Epidermal melanocyte (primary cell): ENCODE measurements around the gene CSF2RB.

Experiments
- DNase-seq: peaks from one replicate; pipeline ENCODE4 v3.0.0; 2011; ENCODE audit warnings: low spot score; ENCODE audit not compliant: insufficient read length

The CSF2RB gene

GRCh38 chr22:36918586-36919284 lies 5.3 kb downstream of the CSF2RB start:
- no peak for DNase-seq

DNA sequence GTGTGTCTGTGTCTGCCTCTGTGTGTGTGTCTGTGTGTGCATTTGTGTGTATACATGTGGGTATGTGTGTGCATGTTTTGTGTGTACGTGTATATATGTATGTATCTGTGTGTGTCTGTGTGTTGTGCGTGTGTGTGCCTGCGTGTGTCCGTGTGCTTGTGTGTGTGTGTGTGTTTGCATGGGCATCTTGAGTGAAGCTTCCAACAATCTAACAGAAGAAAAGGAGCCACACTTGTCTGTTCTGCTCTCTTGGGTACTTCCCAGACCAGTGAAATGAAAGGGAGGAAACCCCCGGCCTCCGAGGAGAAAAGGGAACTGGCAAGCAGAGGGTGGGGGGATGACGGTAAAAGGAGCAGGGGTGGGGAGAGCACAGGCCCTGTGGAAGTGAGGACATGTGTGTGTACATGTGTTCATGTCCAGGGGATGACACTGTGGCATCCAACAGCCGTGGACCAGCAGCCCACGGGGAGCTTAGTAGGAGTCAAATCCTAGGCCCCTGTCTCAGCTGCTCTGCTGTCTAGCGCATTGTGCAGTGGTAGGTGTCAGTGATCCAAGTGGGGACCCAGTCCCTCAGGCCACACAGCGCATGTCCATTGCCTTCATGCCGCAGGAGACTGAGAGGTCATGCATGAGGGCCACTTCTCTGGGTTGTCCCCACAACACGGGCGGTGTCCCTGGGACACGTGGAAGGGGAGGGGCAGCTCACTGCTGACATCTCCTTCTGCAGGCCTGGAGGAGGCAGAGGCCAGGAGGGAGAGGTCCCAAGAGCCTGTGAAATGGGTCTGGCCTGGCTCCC lies 8.1 kb downstream of the CSF2RB start:
- DNase-seq = no peak

DNA sequence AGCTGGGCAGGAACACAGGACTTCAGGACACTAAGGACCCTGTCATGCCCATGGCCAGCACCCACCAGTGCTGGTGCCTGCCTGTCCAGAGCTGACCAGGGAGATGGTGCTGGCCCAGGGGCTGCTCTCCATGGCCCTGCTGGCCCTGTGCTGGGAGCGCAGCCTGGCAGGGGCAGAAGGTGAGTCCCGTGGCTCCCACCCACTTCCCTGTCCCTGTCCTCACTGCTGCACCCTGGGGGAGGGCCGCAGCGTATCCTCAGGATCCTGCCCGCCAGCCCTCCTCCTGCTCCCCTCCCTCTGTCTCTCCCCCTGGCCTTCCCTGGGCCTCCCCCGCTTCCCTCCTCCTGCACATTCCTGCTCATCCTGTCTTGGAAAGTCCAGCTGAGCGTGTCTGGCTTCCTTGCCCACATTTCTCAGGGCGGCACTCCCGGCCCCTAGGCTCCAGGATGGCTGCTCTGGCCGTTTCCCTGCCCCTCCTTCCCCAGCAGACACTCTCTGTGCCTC lies 8.7 kb downstream of the CSF2RB start:
- DNase-seq = no peak

- DNase-seq = no peak
Measured at GRCh38 chr22:36922711-36923110, 9.3 kb downstream of the CSF2RB start.

DNA sequence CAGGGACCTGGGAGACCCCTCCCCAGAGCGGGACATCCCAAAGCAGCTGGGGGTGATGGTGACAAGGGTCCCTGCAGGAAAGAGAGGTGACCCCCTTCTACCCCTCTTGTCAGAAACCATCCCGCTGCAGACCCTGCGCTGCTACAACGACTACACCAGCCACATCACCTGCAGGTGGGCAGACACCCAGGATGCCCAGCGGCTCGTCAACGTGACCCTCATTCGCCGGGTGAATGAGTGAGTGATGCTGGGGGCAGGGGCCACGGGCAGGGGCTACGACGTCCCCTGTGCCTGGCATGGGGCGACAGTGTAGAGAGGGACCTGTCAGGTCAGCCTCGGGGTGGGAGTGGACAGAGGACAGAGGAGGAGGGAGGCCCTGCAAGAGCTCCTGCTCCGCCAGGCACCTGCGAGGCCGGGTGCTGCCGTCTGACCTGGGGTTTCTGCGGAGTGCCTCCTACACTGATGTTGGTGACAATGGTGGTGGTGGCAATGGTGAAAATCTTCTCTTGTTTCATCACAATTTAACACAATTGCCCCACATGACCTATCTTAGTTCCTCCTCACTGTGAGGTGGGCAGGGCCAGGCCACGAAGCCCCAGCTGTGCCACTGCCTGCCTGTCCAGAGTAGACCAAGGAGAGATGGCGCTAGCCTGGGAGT lies 9.8 kb downstream of the CSF2RB start:
- no peak for DNase-seq

DNA sequence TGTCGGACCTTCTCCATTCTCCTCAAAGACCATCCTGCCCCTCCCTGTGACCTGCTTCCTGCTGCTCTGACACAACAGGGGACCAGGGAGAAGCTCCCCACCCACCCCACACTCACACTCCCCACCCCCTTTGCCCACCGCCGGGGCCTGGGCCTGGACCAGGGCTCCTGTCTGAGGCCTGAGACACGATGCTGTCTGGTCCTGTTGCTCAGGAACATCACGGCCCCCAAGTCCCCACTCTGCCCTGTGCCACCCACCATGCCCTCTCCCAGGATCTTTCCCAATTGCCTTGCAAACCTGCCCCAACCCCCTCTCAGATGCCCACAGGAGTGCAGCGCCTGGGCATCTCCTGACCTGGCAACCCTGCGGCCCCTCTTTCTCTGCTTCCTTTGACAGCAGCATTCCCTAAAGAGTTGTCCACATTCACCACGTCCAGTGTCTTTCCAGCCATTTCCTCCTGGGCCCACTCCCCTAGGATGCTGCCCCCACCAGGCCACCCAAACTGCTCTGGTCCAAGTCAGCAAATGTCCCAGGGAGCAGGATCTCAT lies 10.8 kb downstream of the CSF2RB start:
- no peak for DNase-seq

DNA sequence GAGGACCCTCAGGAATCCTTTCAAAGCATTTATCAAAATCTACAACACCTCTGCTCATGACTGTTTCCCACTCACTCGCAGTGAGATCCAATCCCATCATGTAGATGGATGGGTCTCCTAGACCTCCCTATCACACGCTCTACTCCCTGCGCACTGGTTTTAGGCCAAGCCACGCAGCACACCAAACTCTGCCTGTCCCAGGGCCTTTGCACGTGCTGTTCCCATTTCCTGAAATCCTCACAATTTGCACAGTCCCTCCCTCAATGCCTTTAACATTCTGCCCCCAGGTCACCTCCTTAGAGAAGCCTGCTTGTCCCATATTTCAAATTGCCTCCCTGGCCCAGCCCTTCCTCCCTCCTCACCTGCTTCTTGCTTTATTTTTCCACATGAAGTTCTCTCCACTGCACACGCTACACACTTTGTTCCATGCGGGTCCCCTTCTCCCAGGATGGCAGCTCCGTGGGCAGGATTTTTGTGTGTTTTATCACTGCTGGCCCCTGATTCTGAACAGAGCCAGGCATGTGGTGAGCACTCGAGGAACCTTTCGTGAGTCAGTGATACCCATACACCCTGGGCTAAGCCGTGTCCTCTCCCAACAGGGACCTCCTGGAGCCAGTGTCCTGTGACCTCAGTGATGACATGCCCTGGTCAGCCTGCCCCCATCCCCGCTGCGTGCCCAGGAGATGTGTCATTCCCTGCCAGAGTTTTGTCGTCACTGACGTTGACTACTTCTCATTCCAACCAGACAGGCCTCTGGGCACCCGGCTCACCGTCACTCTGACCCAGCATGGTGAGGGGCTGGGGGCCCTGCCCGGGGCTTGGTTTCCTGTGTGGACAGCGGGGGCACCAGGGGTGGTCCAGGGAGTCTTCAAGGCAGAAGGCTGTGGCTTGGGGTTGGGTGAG lies 12.2 kb downstream of the CSF2RB start:
- DNase-seq = no peak

- no peak for DNase-seq
Measured at GRCh38 chr22:36926309-36926708, 12.9 kb downstream of the CSF2RB start.

DNA sequence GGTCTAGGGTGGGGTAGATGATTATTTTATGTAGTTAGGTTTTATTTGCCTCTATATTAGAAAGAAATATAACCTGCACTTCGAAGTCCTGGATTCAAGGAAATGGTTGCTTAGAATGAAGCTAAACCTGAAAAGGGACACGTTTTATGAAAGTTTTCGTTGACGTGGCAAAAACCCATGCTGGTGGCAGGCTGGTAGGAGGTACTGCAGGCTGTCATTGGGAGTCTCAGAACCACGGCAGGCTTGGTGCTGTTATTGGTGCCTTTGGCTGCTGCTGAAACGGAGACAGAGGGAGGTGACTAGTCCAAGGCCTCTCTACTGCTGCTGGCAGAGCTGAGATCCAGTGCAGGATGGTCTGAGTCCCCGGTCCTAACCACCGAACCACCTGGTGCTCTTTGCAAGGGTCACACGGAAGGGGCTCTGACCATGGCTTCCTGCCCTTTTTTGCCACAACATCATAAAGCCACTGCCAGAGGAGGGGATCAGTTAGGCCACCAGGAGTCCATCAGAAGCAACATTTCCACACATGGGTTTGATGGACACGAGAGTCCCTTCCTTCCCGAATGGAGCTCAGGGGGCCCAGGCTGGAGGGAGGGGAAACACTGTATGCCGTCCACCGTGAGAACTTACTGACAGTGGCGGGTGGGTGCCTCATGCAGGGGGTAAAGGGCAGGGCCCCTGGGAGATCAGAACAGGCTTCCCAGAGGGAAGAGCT lies 13.4 kb downstream of the CSF2RB start:
- no peak for DNase-seq

- DNase-seq = no peak
Measured at GRCh38 chr22:36927671-36928070, 14.2 kb downstream of the CSF2RB start.

GRCh38 chr22:36928196-36928595 lies 14.8 kb downstream of the CSF2RB start:
- no peak for DNase-seq

GRCh38 chr22:36928786-36929535 lies 15.5 kb downstream of the CSF2RB start:
- no peak for DNase-seq

GRCh38 chr22:36929621-36930020 lies 16.2 kb downstream of the CSF2RB start:
- no peak for DNase-seq

DNA sequence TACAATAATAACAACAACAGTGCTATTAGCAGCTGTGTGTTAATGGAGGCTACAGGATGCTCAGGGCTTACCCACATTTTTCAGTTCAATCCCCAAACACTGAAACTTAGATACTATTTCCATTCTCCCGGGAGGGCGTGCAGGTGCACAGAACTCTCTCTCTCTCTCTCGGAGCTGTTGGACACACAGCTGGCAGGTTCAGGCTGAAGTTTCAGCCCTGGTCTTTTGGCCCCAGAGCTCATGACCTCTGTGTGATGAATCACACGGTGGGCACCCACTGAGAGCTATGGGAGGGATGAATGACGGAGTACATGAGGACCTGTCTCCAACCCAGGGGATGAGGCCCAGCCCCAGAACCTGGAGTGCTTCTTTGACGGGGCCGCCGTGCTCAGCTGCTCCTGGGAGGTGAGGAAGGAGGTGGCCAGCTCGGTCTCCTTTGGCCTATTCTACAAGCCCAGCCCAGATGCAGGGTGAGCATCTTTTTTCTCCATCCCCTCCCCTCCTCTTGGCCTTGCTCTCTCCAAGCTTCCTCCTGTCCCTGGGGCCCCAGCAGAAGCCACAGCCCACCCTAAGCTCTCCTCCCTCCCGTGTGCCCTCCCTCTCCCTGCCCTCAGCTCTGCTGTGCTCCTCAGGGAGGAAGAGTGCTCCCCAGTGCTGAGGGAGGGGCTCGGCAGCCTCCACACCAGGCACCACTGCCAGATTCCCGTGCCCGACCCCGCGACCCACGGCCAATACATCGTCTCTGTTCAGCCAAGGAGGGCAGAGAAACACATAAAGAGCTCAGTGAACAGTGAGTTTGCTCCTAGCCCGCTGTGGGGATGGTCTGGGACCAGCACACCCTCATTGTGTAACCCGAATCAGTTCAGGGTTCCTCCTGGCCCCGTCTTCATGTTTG lies 16.9 kb downstream of the CSF2RB start:
- DNase-seq = no peak

DNA sequence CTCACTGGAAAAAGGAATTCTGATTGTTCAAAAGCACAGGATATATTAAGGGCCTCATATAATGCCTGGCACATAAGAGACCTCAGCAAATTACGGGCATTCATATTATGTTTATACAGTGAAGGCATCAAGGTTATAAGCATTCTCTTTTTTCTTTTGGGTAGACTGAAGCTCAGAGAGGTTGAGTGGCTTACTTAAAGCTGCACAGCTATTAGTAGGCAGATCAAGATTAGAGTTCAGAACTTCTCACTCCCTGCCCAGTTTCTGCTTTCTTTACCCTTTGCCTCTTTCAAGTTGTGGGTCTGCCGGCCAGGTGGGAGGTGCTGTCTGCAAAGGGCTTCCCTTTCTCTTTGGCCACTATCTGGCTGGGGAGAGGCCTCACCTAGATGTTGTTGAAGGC lies 18.0 kb downstream of the CSF2RB start:
- DNase-seq = no peak

DNA sequence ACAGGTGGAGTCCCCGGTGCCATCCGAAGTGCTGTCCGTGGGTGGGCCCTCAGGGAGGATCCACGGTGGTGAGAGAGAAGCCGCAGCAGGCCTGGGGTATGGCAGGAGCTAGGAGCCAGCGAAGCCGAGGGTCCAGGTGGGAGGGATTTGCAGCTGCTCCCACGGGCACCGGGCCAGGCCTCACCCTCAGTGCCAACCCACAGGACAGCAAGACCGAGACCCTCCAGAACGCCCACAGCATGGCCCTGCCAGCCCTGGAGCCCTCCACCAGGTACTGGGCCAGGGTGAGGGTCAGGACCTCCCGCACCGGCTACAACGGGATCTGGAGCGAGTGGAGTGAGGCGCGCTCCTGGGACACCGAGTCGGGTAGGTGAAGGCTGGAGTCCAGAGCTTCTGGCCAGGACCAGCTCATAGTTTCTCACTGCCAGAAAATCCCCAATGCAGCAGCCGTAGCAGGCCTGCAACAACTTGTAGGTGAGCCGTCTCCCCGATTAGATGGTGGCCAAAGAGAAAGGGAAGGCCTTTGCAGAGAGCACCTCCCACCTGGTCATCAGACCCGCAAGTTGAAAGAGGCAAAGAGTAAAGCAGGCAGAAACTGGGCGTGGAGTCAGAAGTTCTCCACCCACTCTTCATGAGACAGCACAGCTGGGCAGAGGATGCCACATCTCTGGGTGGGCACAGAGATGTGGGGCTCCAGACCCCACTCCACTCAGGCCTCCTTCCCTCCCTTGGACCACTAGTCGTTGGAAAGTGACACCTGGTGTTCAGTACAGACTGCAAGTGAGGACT lies 20.4 kb downstream of the CSF2RB start:
- no peak for DNase-seq

DNA sequence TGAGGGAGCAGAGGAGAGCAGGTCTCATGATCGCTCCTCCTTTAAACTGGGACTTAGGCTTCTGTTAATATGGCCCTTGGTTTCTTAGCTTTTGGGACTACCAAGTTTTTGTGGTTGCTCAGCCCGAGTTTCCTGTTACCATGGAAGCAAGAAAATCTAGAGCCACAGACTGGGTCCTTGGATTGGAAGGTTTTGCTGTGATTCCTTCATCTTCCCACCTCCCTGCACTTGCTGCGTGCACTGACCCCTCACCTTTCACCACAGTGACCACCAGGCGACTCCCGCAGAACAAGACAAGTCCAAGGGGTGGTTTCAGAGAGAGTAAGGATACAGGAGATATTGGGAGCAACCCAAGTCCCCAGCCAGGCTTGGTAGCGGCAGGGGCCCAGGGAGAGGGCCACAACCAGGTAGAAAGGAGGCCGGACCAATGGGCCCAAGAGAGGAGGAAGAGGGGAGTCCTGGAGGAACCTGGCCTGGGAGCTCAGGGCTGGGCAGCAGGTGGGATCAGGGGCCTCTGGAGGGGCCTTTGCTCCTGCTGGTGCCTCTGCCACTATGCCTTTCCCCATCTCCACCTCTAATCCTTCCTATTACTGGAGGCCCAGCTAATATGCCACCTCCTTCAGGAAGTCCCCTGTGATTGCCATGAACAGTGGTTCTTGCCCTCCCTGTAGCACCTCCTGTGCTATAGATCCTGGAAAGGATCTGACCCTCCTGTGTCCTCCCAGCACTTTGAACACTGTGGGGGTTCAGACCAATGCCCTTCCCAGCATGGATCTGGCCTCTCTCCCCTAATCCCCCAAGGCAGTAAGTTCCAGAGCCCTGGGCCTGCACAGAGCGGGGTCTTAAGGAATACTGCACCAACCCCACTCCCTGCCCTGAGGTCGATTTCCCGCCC lies 21.2 kb downstream of the CSF2RB start:
- no peak for DNase-seq
